ENCODE measurements around the gene PHLDB3. TPM values are rescaled to one million over a fixed set of nuclear protein-coding genes. Genes with fewer than 3 reads are reported as not detected.

The PHLDB3 gene
- total and polyA plus RNA-seq, 2 of the 4 experiments (the other 2 are of a cell fraction), result 2.9 to 10.6 TPM

GRCh38 chr19:43469160-43469480 lies 35.4 kb downstream of the PHLDB3 start:
- Histone ChIP-seq H4K20me1 (ENCODE audit: insufficient read depth, low read length) (no peaks in the 10 kb centered on the region), H3K18ac (ENCODE audit: low read depth, low read length) (peak overlapping the region; percentile 68; the same call in 1 of the 2 replicates), H3K23ac (ENCODE audit: low read depth, low read length) (no peak overlapping the region), H3K36me3 (ENCODE audit: control insufficient read depth, insufficient read depth, low read length) (no peaks in the 10 kb centered on the region), H4K5ac (ENCODE audit: low read depth, low read length) (no peak overlapping the region), H2BK20ac (ENCODE audit: low read depth, low read length) (peak overlapping the region; percentile 31), H2AFZ (replicated peaks; ENCODE audit: low read length, poor library complexity) (no peak overlapping the region), H3K27me3 (ENCODE audit: control insufficient read depth, insufficient read depth, low read length) (no peaks in the 10 kb centered on the region), H3K79me1 (ENCODE audit: low read depth in 1 of 2, low read length in 2 of 2) (no peaks in the 10 kb centered on the region), H3K14ac (replicated peaks; ENCODE audit: low read depth, low read length) (peak overlapping the region; percentile 14; the same call in 1 of the 2 replicates), H4K91ac (ENCODE audit: insufficient read depth, low read depth, low read length) (peak overlapping the region; percentile 29; the same call in 1 of the 2 replicates), H3K9me1 (ENCODE audit: insufficient read depth, low read length) (peaks cover 7% of the 10 kb centered on the region), H3K4ac (ENCODE audit: low read depth, low read length) (peak overlapping the region; percentile 80; the same call in 1 of the 2 replicates), H2BK120ac (ENCODE audit: low read depth, low read length) (peak overlapping the region; percentile 50; the same call in 1 of the 2 replicates), H3K9ac (ENCODE audit: low read depth, low read length) (no peak overlapping the region), H3K27ac (ENCODE audit: insufficient read depth, low read length) (no peak overlapping the region), H2AK9ac (replicated peaks; ENCODE audit: low read depth, low read length, poor library complexity) (no peak overlapping the region), H3K9me3 (ENCODE audit: control insufficient read depth, insufficient read depth, low read length) (no peaks in the 10 kb centered on the region), H3K4me2 (ENCODE audit: low read depth, low read length) (no peak overlapping the region), H3K4me1 (ENCODE audit: control insufficient read depth, insufficient read depth, low read length) (peaks cover 18% of the 10 kb centered on the region), H3K56ac (ENCODE audit: extremely low read depth, insufficient read depth, low read length) (no peak overlapping the region), H3K4me3 (ENCODE audit: insufficient read depth, low read depth, low read length) (no peak overlapping the region), H2BK5ac (ENCODE audit: low read depth, low read length, poor library complexity, severe bottlenecking) (no peak overlapping the region), H2BK15ac (ENCODE audit: low read depth, low read length) (peak overlapping the region; percentile 94; the same call in 2 of the 3 replicates), H2AK5ac (ENCODE audit: low read depth, low read length) (peak overlapping the region; percentile 73), H4K8ac (ENCODE audit: low read depth in 2 of 2, low read length in 2 of 2) (no peak overlapping the region)
- ChIA-PET POLR2A (ENCODE audit: unreplicated experiment) (no interaction called here), CTCF (interaction anchor here (0.6 kb wide), 1 partner anchor 180 kb away, joined by 4 read pairs; no protein-coding TSS in a partner anchor)
- WGBS, 2 experiments (ENCODE audit: extremely low coverage in 2 of 2, insufficient read length in 1 of 2), result no CpG with 5 or more reads among the region's 1 CpG
- ATAC-seq (ENCODE audit: low read depth), result no peak
- in situ Hi-C loops (cut with MboI; ENCODE audit: low sequenced_read_pairs) (no loop called here), dilution Hi-C loops (cut with HindIII; ENCODE audit: low sequenced_read_pairs, unreplicated experiment) (no loop called here), intact Hi-C loops (cut with micrococcal nuclease) (no loop called here)
- TF ChIP-seq CEBPB (IDR thresholded peaks at IDR 0.05; ENCODE audit: low read depth, low read length) (peak; percentile 24; the same call in 1 of the 2 replicates), MAFK (IDR thresholded peaks at IDR 0.05; ENCODE audit: low read depth, low read length) (no peak)
- no TSS peak for BruUV-seq (replicated peaks)
- no peak for DNase-seq
